Measurements from ENCODE around the gene SP140L.
"Not testable (repeated sequence)": the region's sequence is repeated elsewhere in the genome, so short reads cannot be mapped to it uniquely, and the experiment has no call there.

Gene SP140L
- total RNA-seq, result 70.4 to 106 (median 96.1) reads per million in 4 experiments

DNA sequence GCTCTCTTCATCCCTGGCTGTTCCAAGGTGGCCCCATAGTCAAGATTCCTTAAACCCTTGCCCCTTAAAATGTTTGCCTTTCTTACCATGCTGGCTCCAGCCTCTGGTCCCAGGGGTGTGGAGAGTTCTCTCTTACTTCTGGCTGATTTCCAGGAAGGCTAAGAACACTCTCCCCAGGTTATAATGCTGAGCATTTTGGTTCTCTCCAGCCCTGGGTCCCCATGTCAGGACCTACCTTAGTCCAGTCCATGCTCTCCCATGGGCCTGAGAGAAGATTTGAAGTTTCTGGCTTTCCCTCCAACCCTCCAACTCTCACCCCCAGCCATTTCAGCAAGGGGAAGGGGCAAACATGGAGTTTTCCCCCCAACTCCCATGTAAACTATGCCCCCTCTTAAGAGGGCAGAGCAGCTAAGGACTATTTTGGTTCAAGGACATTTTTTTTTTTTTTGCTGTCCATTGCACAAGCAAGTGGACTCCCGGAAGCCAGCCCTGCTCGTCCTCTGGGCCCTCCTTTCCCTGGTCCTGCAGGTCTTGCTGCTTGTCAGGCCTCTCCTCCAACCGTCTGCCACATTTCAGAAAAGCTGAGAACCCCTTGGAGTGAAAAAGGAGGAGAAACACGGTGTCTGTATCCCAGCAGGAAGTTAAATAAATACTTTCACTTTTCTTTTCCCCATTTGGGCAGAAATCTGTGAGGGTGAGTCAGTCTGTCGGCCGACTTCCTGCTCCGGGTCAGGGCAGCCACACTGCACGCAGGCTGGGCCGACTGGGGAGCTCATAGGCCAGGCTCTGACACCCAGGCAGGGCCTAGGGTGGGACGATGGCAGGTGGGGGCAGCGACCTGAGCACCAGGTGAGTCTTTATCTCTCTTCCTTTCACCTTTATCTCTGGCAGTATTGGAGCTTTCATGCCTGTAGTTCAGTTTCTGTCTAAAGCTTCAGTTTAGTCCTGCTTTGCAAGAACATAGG lies at the start of gene SP140L:
Gene SP140L, plus strand, starts transcription at position 741 of the 965 bp plus-strand sequence. Its CDS starts 77 bp downstream, at position 818.
- DNase-seq, result peak; percentile 60

DNA sequence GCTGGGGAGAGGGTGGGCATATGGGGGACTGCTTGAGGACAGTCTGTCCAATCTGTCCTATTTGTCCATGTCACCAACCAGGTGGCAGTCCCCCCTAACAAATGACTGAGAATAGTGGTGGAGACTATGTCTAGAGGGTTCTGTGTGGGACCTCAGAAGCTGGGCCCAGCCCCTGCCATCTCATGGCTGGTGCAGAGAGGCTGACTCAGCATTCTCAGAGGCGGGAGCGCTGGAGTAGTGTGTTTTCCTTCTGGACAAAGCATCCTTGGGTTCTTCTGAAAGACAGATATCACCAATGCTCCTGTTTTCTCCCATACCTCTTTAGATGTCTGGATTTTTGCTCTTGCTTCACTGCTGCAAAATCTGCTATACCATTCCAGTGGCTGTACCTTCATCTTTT lies 44.1 kb upstream of the SP140L start:
- no peak for DNase-seq

DNA sequence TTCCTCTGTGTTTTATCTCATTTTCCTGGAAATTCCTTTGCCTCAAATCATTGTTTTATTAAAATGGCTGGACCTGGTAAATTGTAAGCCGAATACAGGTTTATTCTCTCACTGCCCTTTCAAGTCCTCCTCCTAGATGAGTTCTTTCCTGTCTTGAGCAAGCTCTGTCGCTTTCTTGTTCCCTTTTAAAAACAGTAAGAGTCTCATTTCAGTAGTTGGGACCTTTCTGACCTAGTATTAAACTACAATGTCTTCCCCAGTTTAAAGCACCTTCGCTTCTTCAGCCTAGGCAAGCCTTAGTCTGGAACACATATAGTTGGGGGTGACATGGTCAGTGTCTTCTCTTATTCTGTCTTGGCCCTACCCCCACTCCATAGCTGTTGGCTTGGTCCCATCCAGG lies 40.9 kb upstream of the SP140L start:
- no peak for DNase-seq

DNA sequence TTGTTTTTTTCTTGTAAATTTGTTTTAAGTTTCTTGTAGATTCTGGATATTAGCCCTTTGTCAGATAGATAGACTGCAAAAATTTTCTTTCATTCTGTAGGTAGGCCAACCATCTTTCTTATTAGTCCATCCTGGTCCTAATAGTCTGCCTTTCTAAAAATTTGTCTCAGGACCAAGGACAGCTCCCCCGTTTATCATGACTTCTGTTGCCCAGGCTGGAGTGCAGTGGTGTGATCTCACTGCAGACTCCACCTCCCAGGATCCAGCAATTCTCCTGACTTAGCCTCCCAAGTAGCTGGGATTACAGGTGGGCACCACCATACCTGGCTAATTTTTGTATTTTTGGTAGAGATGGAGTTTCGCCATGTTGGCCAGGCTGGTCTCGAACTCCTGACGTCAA lies 37.7 kb upstream of the SP140L start:
- not testable (repeated sequence) for DNase-seq

DNA sequence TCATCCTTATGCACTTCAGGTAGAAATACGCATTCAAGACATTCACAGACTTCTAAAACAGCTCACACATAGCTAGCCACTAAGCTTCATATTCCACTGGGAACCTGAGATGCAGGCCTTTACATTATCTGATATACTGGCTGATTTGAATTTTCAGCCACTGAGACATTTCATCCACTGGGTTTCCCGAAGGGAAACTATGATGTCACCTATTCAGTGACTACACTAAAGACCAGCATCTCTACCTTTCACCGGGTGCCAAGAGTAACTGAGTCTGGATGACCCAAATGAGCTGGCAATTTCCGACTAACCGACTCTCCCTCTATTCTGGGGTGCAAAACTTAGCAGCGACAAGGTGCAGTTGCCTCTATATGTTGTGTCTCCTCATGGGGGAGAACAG lies 31.8 kb upstream of the SP140L start:
- no peak for DNase-seq

DNA sequence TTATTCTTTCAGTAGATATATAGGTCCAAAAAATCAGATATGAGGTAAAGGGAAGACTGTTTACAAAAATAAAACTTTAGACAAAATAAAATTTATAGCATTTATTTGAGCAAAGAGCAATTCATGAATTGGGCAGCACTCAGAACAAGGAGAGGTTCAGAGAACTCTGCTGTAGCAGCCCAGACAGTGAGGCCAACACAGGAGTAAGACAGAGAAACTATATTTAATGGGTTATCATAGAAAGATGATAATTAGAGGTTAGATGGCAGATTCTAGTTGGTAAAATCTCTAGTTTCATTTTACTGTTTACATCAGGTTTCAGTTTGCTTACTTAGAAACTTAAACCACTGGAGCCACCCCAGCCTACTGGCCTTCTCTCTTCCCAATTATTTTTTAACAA lies 30.1 kb upstream of the SP140L start:
- no peak for DNase-seq

DNA sequence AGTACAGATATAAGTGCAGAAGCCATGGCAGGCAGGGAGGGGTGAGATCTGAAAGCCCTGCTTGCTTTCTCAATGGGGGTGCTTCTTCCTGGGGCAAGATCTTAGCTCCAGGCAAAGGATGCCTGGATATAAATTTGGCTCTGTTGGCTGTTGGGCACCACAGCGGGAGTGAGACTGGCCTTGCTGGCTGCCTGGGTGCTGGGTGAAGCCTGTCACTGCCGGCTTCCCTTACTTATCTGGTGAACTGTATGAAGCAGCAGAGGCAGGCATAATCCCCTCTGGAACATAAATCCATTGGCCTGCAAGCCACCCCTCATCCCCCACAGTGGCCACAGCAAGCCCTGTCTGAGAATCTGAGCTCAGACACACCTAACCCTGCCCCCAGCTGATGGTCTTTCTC lies 27.4 kb upstream of the SP140L start:
- DNase-seq, result no peak

DNA sequence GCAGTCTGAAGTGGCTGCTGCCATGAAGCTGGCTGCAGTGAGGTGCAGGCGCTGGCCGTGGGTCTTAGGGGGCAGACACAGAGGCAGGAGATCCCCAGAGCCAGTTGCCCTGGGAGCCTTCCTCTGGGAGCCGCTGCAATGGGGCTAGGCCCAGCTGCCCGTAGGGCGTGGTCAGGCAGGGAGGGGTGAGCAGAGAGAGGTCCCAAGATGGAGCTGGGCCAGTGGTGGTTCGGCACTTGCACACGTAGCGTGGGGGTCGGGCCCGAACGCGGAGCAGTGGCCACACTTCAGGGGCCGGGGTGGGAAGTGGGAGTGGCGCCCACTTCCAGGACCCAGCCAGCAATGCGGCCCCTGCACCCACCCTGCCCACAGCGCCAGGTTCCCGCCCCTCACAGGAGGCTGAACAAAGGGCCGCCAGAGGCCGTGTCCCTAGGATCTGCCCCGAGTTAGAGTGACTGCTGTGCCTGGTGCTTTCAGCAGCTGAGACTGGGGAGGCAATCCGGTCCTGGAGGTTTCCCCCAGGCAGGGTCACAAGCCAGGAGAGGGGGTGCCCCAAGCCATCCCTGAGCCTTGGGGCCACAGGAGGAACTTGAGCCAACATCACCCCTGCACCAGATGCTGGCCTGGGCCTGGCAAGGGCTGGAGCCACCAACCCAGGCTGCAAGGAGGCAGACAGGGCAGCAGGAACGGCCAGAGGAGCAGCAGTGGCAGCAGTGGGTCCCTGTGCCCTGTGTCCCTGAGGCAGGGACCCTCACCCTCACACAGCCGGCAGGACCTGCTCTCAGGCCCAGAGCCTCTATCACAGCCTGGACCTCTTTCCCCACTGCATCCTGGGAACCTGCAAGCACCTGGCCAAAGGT lies 21.3 kb upstream of the SP140L start:
- no peak for DNase-seq

DNA sequence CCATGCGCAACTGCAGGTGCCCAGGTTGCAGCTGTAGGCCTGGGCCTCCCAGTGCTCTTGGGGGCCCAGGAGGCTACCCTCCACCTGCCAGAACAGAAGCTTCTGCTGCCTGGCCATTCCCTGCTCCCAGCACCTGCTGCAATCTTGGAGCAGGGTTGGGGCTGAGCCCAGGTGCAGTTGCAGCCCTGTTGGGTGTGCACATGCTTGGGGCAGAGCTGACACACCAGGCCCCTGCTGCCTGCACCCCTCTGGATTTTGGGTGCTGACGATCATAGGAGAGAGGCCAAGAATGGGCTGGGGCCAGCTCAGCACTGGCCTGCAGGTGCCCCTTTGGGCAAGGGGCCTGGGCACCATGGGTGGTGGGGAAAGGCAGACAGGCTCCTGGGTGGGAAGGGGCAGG lies 20.5 kb upstream of the SP140L start:
- DNase-seq, result no peak

DNA sequence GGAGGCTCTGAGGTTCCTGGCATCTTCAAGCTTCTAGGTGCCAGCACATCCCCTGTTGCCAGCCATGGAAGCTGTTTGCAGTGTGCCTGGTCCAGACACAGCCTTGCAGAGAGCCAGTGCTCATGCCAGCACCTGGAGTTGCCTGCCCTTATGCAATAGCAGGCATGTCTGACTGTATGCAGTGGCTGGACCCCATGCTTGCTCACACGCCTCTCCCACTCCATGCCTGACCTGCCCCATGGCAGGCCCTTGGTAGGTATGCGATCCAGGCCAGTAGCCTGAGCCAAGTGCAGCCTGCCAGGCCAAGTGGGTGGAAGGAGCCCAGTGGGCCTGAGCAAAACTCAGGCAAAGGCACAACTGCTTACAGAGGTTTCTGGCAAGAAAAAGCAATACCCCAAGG lies 19.5 kb upstream of the SP140L start:
- DNase-seq, result no peak

DNA sequence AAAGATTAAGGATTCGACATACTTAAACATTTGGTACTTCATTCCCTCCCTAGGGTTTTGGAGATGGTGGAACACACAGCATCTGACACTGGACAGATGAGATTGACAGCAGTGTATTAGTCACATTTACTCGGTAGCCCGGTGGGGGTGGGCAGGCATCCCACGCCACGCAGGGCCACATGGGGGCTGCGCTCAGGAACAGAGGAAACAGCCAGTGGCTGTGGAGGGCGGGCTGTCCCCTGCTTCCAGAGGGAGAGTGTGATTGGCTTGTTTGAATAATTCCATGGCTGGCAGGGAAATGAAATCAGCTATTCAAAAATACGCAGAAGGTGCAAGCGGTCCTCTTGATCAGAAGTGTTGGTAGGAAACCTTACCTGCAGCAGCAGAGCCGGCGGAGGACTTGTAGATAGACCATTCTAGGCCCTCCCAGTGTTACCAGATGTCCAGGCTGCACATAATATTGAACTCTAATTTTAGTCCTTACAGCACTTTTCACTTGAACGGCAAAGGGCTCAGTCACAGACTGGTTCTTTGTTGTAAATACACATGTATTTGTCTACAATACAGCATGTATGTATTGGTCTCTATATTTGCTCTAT lies 18.5 kb upstream of the SP140L start:
- no peak for DNase-seq

DNA sequence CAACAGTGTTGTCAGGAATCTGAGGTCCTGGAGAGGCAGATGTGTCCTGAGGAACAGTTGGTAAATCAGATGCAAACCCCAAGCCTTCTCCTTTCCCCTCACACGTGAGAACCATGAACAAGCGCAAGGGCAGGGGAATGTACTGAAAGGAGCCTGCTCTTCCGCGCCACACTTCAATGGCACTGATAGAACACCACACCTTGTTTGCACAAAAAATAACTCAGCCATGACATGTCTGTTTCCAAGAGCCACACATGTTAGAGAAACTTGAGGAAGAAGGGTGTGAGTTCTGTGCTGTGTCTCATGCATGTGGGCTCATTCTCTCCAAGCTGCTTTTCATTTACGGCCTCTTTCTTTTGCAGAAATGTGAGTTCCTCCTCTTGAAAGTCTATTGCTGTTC lies 16.2 kb upstream of the SP140L start:
- DNase-seq, result not testable (repeated sequence)

DNA sequence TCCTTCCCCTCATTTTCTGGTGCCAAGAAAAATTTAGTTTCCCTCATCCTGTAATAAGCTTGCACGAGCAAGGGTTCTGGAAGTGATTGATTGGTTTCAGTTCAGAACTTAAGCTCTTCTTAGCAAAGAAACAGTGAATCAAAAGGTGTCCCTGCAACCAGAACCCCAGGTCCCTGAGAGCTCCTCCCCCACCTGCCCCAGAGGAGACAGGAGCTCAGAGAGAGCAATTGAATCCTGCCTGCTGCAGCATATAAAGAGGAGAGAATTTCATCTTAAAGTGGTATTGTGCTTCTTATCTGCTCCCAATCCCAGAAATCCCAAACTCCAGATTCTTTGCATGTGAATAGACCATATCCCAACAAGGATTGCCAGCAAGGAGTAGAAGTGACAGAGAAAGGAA lies 15.4 kb upstream of the SP140L start:
- DNase-seq, result not testable (repeated sequence)

DNA sequence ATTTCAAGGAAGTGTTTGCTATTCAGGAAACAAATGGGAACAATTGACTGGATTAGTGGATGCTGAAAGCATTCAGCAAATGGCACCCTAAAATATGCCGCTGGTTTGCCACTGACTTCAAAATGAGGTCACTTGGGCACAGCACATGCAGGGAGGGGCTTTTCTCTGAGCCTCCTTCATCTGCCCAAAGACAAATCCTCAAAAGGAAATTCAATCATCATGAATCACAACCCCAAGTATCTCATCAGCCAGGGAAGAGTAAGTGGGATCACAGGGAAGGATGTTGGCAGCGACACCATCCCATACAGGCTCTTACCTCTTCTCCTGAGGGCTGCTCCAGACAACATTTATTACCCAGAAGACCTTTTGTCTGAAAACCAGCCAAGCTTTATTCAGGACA lies 14.4 kb upstream of the SP140L start:
- no peak for DNase-seq

DNA sequence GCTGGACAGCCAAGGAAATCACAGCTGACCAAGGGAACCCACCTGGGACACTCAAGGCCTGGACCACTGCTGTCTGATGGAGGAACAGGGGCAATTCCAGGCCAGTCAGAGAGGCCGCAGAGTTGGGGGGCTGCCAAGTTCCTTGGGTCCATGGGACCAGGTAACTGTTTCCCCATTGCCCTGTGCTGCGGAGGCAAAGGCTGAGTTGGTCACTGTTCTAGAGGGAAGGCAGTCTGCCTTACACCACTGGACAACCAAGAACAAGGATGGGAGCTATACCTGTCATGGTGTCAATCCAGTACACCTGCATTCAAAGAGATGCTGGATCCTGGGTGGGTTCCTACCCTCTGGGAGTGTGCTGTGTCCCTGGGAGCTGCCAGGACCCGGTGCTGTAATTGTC lies 9.6 kb upstream of the SP140L start:
- no peak for DNase-seq

DNA sequence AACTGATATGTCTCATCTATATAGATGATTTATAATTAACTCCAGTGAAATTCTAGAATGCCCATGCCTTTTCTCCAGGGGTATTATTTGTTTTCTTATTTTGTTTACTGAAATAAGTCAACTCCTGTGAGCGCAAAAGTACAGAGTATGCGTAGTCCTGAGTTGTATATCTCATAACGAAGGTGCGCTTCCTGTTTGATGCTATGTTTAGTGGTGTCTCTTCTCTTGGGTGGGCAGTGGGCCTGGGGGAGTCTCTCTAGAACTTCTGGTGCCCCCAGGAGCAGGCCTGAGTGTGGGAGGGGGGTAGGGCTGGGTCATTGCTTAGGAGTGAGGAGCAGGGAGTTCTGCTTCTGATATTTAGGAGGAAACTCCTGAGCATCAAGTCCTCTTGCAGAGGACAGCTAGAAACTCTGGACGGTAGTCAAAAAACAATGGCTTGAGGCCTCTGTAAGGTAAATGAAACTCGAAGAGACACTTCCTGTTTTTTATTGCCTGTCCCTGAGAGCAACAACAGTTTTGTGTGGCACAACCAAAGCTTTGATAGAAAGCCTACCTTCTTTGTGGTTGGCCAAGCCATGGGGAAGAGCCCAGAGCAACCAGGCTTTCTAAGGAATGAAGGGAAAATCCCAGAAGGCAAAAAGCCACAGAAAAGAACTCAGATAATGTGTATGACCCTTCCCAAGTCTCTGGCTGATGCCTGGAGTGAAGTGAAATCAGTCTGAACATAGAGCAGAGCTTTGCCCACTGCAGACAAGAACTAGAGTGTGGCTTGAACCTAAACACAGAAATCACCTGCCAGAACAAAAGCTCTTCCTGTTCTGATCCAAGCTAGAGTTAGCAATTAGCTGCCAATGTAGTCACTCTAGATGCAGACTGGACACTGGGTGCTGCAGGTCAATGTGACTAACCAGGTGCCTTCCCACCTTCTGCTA lies 8.5 kb upstream of the SP140L start:
- DNase-seq, result no peak

DNA sequence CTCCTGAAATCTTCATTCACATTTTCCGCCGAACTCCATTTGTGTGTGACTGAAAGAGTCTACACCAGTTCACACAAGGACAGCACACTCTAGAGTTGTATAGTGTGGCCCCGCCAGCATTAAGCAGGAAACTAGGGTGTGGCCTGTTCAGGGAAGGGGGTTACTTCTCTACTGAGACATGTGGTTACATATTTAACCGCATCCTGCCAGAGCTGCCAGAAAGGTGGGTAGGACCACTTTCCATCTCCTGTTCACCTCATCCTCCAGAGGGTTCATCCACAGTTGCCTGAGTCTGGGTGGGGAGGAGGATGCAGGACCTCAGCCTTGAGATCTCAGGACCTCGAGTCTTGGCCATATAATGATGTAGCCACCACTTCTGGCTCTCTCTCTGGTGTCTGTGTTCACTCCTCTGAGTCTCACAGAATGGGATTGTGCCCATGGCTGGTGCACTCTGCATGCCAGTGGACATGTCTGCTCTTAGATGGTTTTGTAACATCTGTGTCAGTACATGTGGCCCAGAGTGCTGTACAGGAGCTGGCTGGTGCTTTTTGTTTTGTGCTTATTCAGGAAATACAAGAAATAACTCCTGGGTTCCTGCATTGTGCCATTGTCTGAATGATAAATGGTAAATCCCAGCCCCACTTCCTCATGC lies 7.7 kb upstream of the SP140L start:
- DNase-seq, result peak; percentile 31

DNA sequence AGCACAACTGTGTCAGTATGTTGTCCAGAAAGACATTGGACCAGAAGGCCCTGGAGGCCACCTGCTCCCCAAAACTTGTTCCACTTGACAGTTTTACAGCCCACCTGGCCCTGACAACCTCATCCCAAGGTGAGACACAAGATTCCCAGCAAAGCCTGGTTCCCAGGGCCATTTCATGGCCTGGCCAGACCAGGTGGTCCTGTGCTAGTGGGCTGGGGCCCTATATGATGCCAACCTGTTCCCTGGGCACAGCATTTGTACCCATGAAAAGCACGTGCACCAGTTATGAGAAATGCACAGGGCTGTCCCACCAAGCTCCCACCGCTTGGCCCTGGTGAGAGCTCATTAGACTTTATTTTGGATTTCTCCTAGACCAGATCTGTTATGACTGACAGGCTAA lies 6.0 kb upstream of the SP140L start:
- no peak for DNase-seq

DNA sequence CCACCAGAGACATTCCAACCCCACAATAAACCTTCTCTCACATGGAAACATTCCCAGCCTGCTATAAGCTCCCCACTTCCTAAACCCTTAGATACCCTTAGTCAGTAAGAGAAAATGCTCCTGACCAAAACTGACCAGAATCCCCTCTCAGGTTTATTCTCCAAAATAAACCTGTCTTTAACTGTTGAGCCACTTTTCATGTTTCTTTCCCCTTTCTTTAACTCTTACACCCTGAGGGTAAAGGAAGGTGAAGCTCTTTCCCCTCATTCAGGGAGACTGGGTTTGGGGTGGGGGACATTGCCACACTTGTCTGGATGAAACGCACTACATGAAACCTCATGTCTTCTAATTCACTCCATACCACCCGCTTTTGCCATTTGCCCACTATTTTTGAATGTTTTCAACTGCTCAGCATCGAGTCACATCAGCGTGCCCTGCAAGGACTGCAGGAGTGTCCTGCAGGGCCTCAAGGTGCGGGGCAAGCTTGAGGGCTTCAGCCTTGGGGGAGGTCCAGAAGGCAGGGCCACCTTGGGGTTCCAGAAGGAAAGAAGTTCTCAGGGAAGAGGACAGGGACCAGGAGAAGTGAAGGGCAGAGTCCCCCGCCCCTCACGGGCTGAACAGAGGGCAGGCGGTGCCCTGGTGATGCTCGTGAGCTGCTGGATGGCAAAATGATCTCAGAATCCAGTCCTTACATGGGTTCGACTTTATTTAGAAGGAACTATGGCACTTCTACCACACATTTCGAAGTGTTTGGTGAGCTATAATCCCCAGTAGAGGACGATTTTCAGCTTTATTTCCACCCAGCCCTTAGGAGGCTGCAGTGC lies 4.2 kb upstream of the SP140L start:
- DNase-seq, result no peak

DNA sequence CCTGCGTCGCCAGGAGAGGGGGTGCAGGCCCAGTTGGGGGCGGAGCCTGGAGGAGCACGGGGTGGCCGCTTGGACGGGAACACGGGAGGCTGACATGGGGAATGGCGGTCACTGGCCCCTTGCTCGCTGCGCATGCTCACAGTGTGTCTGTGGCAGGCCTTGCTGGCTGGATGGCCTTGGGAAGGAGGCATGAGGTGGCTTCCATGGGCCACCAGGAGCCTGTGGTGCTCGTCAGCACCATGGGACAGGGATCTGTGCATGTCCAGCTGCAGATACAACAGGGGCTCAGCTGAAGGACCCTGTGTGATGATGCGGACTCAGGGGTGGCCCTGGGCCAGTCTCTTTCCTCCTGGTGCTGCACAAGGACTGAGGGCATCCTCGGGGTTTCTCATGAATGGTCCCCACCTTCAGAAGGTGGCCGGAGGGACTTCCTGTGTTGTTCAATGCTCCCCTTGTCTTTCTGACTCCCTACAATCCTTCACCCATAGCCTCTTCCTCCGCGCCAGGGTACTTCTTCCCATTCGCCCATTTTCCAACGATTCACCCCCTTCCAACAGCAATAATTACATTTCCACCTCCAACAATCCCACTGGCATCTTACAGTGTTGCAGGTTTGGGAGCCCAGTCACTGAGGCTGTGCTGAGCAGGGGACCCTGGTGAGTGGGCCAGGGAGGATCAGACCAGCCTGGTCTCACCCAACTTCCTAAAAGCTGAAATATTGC lies 3.4 kb upstream of the SP140L start:
- no peak for DNase-seq
